Glomerular endothelial cell (primary cell): ENCODE results near the gene BBOX1. TPM values are rescaled to one million over a fixed set of nuclear protein-coding genes. Genes with fewer than 3 reads are reported as not detected.
"Not testable (repeated sequence)": the region's sequence is repeated elsewhere in the genome, so short reads cannot be mapped to it uniquely, and the experiment has no call there.

Experiments
- DNase-seq: peaks from one replicate; pipeline ENCODE4 v3.0.0-alpha.2; 2011; ENCODE audit warnings: low read depth, low spot score; ENCODE audit errors: extremely low read depth
- total RNA-seq: library from RNA; depleted of rRNA; stranded (reverse); fragments of >200 nt; gene quantifications from 2 replicates; pipeline ENCODE4 v1.2.3, GENCODE V29; 2015

The BBOX1 gene
- total RNA-seq, 1 donor from 2014 or later, result not detected

DNA sequence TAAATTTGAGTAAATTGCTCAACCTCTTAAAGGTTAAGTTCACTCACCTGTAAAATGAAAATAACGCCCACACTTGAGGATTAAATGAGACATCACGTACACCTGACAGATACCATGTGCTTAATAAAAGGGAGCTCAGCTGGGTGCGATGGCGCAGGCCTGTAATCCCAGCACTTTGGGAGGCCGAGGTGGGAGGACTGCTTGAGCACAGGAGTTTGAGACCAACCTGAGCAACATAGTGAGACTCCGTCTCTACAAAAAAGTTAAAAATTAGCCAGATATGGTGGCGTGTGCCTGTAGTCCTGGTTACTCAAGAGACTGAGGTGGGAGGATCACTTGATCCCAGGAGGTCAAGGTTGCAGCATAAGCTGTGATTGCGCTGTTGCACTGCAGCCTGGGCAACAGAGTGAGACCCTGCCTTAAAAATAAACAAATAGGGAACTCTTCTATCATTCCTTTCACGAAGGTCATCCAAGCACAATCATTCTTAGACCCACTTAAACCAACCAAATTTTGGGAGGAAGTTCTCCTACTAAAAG, 134.1 kb downstream of the BBOX1 start:
- DNase-seq, result no peak

- not testable (repeated sequence) for DNase-seq
These were observed 134.9 kb downstream of the BBOX1 start for GRCh38 chr11:27175562-27175961.

Other genes with a start within 250 kb of the BBOX1 start
- gene FIBIN, start 46.7 kb upstream of the BBOX1 start, total RNA-seq, result not detected in 2 replicates